ENCODE results near the gene SLCO3A1. TPM values are rescaled to one million over a fixed set of nuclear protein-coding genes. Genes with fewer than 3 reads are reported as not detected.

SLCO3A1 gene
- total RNA-seq, 1 donor from 2014 or later: 42.5 TPM

- no peaks in the 10 kb centered on the region for H3K36me3 ChIP-seq
- no peak for ATAC-seq
- H3K4me1 ChIP-seq: peaks cover 12% of the 10 kb centered on the region
- no peak for TF ChIP-seq CTCF (IDR thresholded peaks at IDR 0.05)
- H3K27ac ChIP-seq: no peak overlapping the region
- H3K4me3 ChIP-seq: no peak overlapping the region
- intact Hi-C loops (cut with DNase I): no loop called here
- no peaks in the 10 kb centered on the region for H3K27me3 ChIP-seq (ENCODE audit: low read depth)
- H3K9me3 ChIP-seq: no peaks in the 10 kb centered on the region
- DNase-seq: no peak
Measured at GRCh38 chr15:91988655-91989054, 135.1 kb downstream of the SLCO3A1 start.

GRCh38 chr15:91989821-91990220 lies 136.3 kb downstream of the SLCO3A1 start:
- H3K36me3 ChIP-seq: no peaks in the 10 kb centered on the region
- intact Hi-C loops (cut with DNase I): no loop called here
- no peak for ATAC-seq

GRCh38 chr15:91992945-91993344 lies 139.4 kb downstream of the SLCO3A1 start:
- Histone ChIP-seq H3K4me1 (peaks cover 12% of the 10 kb centered on the region), H3K4me3 (no peak overlapping the region), H3K27ac (no peak overlapping the region), H3K27me3 (ENCODE audit: low read depth) (no peaks in the 10 kb centered on the region), H3K9me3 (no peaks in the 10 kb centered on the region), H3K36me3 (no peaks in the 10 kb centered on the region)
- intact Hi-C loops (cut with DNase I): no loop called here
- DNase-seq: no peak
- ATAC-seq: no peak
- TF ChIP-seq CTCF (IDR thresholded peaks at IDR 0.05): no peak

More at GRCh38 chr15:91989821-91990220, 136.3 kb downstream of the SLCO3A1 start:
- Histone ChIP-seq H3K9me3 (no peaks in the 10 kb centered on the region), H3K27ac (no peak overlapping the region), H3K27me3 (ENCODE audit: low read depth) (no peaks in the 10 kb centered on the region), H3K4me3 (no peak overlapping the region), H3K4me1 (peaks cover 12% of the 10 kb centered on the region)
- no peak for TF ChIP-seq CTCF (IDR thresholded peaks at IDR 0.05)
- DNase-seq: no peak

GRCh38 chr15:91995146-91995545 lies 141.6 kb downstream of the SLCO3A1 start:
- H3K27me3 ChIP-seq (ENCODE audit: low read depth): no peaks in the 10 kb centered on the region
- peaks cover 12% of the 10 kb centered on the region for H3K4me1 ChIP-seq
- intact Hi-C loops (cut with DNase I): no loop called here
- no peak overlapping the region for H3K27ac ChIP-seq
- H3K9me3 ChIP-seq: no peaks in the 10 kb centered on the region
- no peak overlapping the region for H3K4me3 ChIP-seq
- DNase-seq (no peak), ATAC-seq (no peak)
- TF ChIP-seq CTCF (IDR thresholded peaks at IDR 0.05): no peak
- H3K36me3 ChIP-seq: no peaks in the 10 kb centered on the region

GRCh38 chr15:91997163-91997562 lies 143.7 kb downstream of the SLCO3A1 start:
- no peaks in the 10 kb centered on the region for H3K36me3 ChIP-seq
- H3K27ac ChIP-seq: no peak overlapping the region
- H3K4me3 ChIP-seq: no peak overlapping the region
- no peaks in the 10 kb centered on the region for H3K27me3 ChIP-seq (ENCODE audit: low read depth)
- no peaks in the 10 kb centered on the region for H3K9me3 ChIP-seq
- ATAC-seq (no peak), DNase-seq (no peak)
- intact Hi-C loops (cut with DNase I): no loop called here
- TF ChIP-seq CTCF (IDR thresholded peaks at IDR 0.05): no peak
- H3K4me1 ChIP-seq: peaks cover 12% of the 10 kb centered on the region

GRCh38 chr15:92000709-92001108 lies 147.2 kb downstream of the SLCO3A1 start:
- intact Hi-C loops (cut with DNase I): no loop called here
- TF ChIP-seq CTCF (IDR thresholded peaks at IDR 0.05): no peak
- no peaks in the 10 kb centered on the region for H3K4me1 ChIP-seq
- DNase-seq (no peak), ATAC-seq (no peak)
- H3K9me3 ChIP-seq: no peaks in the 10 kb centered on the region
- H3K36me3 ChIP-seq: no peaks in the 10 kb centered on the region
- H3K4me3 ChIP-seq: no peak overlapping the region
- no peaks in the 10 kb centered on the region for H3K27me3 ChIP-seq (ENCODE audit: low read depth)
- no peak overlapping the region for H3K27ac ChIP-seq
